H54 (cell line): ENCODE data around the gene TEPSIN.

Experiments
- DNase-seq: peaks from one replicate; pipeline ENCODE4 v3.0.0; 2011; ENCODE audit warnings: low spot score, mixed read lengths; ENCODE audit not compliant: insufficient read length
- FAIRE-seq: peaks from 3 replicates; lab custom pipeline; 2011; peaks lifted over from hg19 to GRCh38; lab: Jason Lieb, UNC
- POLR2A ChIP-seq: IDR thresholded peaks from 2 replicates; pipeline ENCODE4 v1.6.1; 2011; ENCODE audit warnings: low read depth, mild to moderate bottlenecking, low read length

The TEPSIN gene

GRCh38 chr17:81183316-81183715, 55.5 kb downstream of the TEPSIN start:
- no peak for TF ChIP-seq POLR2A
- DNase-seq = no peak

GRCh38 chr17:81182596-81182995, 56.3 kb downstream of the TEPSIN start:
- no peak for TF ChIP-seq POLR2A
- DNase-seq (no peak), FAIRE-seq (no peak)

More at GRCh38 chr17:81183316-81183715, 55.5 kb downstream of the TEPSIN start:
- FAIRE-seq = no peak

- FAIRE-seq = no peak
- TF ChIP-seq POLR2A = no peak
- DNase-seq = no peak
Observed at GRCh38 chr17:81181811-81182185, 57.1 kb downstream of the TEPSIN start.

GRCh38 chr17:81180836-81181810, 57.7 kb downstream of the TEPSIN start:
- FAIRE-seq (no peak), DNase-seq (no peak)
- no peak for TF ChIP-seq POLR2A

- DNase-seq (no peak), FAIRE-seq (no peak)
- no peak for TF ChIP-seq POLR2A
Observed at GRCh38 chr17:81179861-81180260, 59.0 kb downstream of the TEPSIN start.

GRCh38 chr17:81179220-81179619, 59.6 kb downstream of the TEPSIN start:
- no peak for TF ChIP-seq POLR2A
- FAIRE-seq (no peak), DNase-seq (no peak)
